H1 (cell line): ENCODE results near the gene BCAS1. TPM values are rescaled to one million over a fixed set of nuclear protein-coding genes. Genes with fewer than 3 reads are reported as not detected.

Experiments
- CTCF ChIA-PET: fragments of 300-600 bp; sonication (Branson Sonifier 250); formaldehyde crosslinking; loops from one replicate; lab custom pipeline; 2021; ENCODE audit not compliant: partially characterized antibody; lab: Charles Lee
- POLR2A ChIA-PET: fragments of 300-600 bp; sonication (Branson Sonifier 250); formaldehyde crosslinking; loops from one replicate; lab custom pipeline; 2021; ENCODE audit warnings: inconsistent platforms; ENCODE audit not compliant: partially characterized antibody; lab: Charles Lee
- DNase-seq, 2 experiments: peaks; one replicate each; pipeline versions ENCODE4 v3.0.0 to v3.0.0-alpha.2; 2010 to 2022; ENCODE audit warnings: low spot score in 2 of 2, low read depth in 1 of 2, mixed read lengths in 1 of 2
- FAIRE-seq: peaks from 2 replicates; lab custom pipeline; 2011; peaks lifted over from hg19 to GRCh38; lab: Jason Lieb, UNC
- H2AFZ ChIP-seq: 2 replicates; pipeline ENCODE4 v1.8.1; 2012; ENCODE audit warnings: low read length, inconsistent platforms
- H2AK5ac ChIP-seq: 2 replicates; pipeline ENCODE4 v1.6.1; 2013; ENCODE audit warnings: low read depth, low read length
- H2BK120ac ChIP-seq: replicated peaks from 2 replicates; pipeline ENCODE3; 2013; ENCODE audit warnings: low read depth, low read length, inconsistent platforms
- H2BK12ac ChIP-seq: 2 replicates; pipeline ENCODE4 v1.6.1; 2013; ENCODE audit warnings: low read depth, low read length
- H2BK15ac ChIP-seq: 2 replicates; pipeline ENCODE4 v1.6.1; 2013; ENCODE audit warnings: low read length
- H2BK20ac ChIP-seq: 2 replicates; pipeline ENCODE4 v1.6.1; 2013; ENCODE audit warnings: low read length
- H2BK5ac ChIP-seq: 2 replicates; pipeline ENCODE4 v1.6.1; 2013; ENCODE audit warnings: low read depth, low read length
- H3K14ac ChIP-seq: 2 replicates; pipeline ENCODE4 v1.6.1; 2013; ENCODE audit warnings: inconsistent platforms; ENCODE audit not compliant: insufficient read length
- H3K18ac ChIP-seq: 2 replicates; pipeline ENCODE4 v1.6.1; 2013; ENCODE audit warnings: low read length; ENCODE audit errors: extremely low read depth
- H3K23ac ChIP-seq: 2 replicates; pipeline ENCODE4 v1.6.1; 2013; ENCODE audit warnings: inconsistent platforms; ENCODE audit not compliant: insufficient read length
- H3K23me2 ChIP-seq: 2 replicates; pipeline ENCODE4 v1.6.1; 2013; ENCODE audit warnings: low read depth, low read length
- H3K27ac ChIP-seq: 2 replicates; pipeline ENCODE4 v1.6.1; 2011; ENCODE audit warnings: low read depth, low read length, inconsistent platforms
- H3K27me3 ChIP-seq, 4 experiments: replicated peaks in 1 of 4; 1 replicate in 1 of 4; 2 replicates in 3 of 4; pipeline versions ENCODE4 v1.6.1 to v1.8.1; 2011 to 2013; ENCODE audit warnings: low read length in 3 of 4, mild to moderate bottlenecking in 3 of 4, inconsistent platforms in 2 of 4, mixed read lengths in 2 of 4, moderate library complexity in 1 of 4; ENCODE audit not compliant: control insufficient read depth in 3 of 4, insufficient read depth in 3 of 4; ENCODE audit errors: extremely low read depth in 1 of 4
- H3K36me3 ChIP-seq, 4 experiments: 2 replicates each; pipeline versions ENCODE4 v1.6.1 to v1.8.1; 2011 to 2013; ENCODE audit warnings: mild to moderate bottlenecking in 4 of 4, low read length in 3 of 4, moderate library complexity in 2 of 4, control low read depth in 1 of 4, inconsistent platforms in 1 of 4; ENCODE audit not compliant: insufficient read depth in 4 of 4, control insufficient read depth in 2 of 4
- H3K4ac ChIP-seq: replicated peaks from 2 replicates; pipeline ENCODE3; 2013; ENCODE audit warnings: low read length, low read depth, mixed read lengths, inconsistent platforms; ENCODE audit not compliant: insufficient read length
- H3K4me1 ChIP-seq, 4 experiments: replicated peaks in 1 of 4; 1 replicate in 1 of 4; 2 replicates in 3 of 4; pipeline versions ENCODE4 v1.6.1 to v1.8.1; 2011 to 2013; ENCODE audit warnings: low read length in 3 of 4, inconsistent platforms in 2 of 4, mixed read lengths in 1 of 4; ENCODE audit not compliant: insufficient read depth in 4 of 4, control insufficient read depth in 3 of 4
- H3K4me2 ChIP-seq, 2 experiments: 2 replicates each; pipeline versions ENCODE4 v1.6.1 to v1.8.1; 2011 to 2013; ENCODE audit warnings: low read depth in 2 of 2, low read length in 2 of 2, control low read depth in 1 of 2, inconsistent platforms in 1 of 2, mild to moderate bottlenecking in 1 of 2; ENCODE audit not compliant: insufficient read depth in 1 of 2
- H3K4me3 ChIP-seq, 4 experiments: fragments of 200-600, 300-600 bp in 1 of 4; sonication (generic), shearing (Covaris generic), sonication (Bioruptor Twin) in 1 of 4; 2 replicates each; pipeline versions ENCODE4 v1.5.1 to v1.8.1; 2011 to 2016; ENCODE audit warnings: low read length in 4 of 4, low read depth in 3 of 4, control low read depth in 2 of 4, inconsistent platforms in 2 of 4, mild to moderate bottlenecking in 2 of 4, mixed read lengths in 1 of 4, moderate library complexity in 1 of 4; ENCODE audit not compliant: insufficient read depth in 2 of 4; ENCODE audit errors: extremely low read depth in 1 of 4
- H3K56ac ChIP-seq: replicated peaks from 2 replicates; pipeline ENCODE3; 2013; ENCODE audit warnings: low read depth, mild to moderate bottlenecking, mixed read lengths, low read length, inconsistent platforms; ENCODE audit not compliant: insufficient read length
- H3K79me1 ChIP-seq: 2 replicates; pipeline ENCODE4 v1.6.1; 2013; ENCODE audit warnings: low read depth, low read length, control low read depth
- H3K79me2 ChIP-seq, 2 experiments: 2 replicates each; pipeline versions ENCODE4 v1.6.1 to v1.8.1; 2012 to 2013; ENCODE audit warnings: low read length in 2 of 2, mild to moderate bottlenecking in 2 of 2, inconsistent platforms in 1 of 2; ENCODE audit not compliant: insufficient read depth in 2 of 2, control insufficient read depth in 1 of 2
- H3K9ac ChIP-seq, 4 experiments: replicated peaks in 1 of 4; 1 replicate in 1 of 4; 2 replicates in 3 of 4; pipeline versions ENCODE4 v1.6.1 to v1.8.1; 2011 to 2013; ENCODE audit warnings: low read depth in 3 of 4, low read length in 3 of 4, control low read depth in 2 of 4, mild to moderate bottlenecking in 2 of 4, moderate library complexity in 2 of 4, inconsistent platforms in 1 of 4; ENCODE audit errors: extremely low read depth in 1 of 4
- H3K9me3 ChIP-seq, 2 experiments: 2 replicates each; pipeline versions ENCODE4 v1.6.1 to v1.8.1; 2012 to 2013; ENCODE audit warnings: mild to moderate bottlenecking in 2 of 2, moderate library complexity in 2 of 2, control low read depth in 1 of 2, inconsistent platforms in 1 of 2, low read depth in 1 of 2, low read length in 1 of 2, mixed read lengths in 1 of 2; ENCODE audit not compliant: insufficient read depth in 2 of 2
- H4K20me1 ChIP-seq, 2 experiments: replicated peaks in 1 of 2; 2 replicates each; pipeline versions ENCODE3 to v1.8.1; 2011 to 2013; ENCODE audit warnings: inconsistent platforms in 2 of 2, low read length in 2 of 2, mild to moderate bottlenecking in 1 of 2; ENCODE audit not compliant: insufficient read depth in 2 of 2, control insufficient read depth in 1 of 2
- H4K5ac ChIP-seq: 2 replicates; pipeline ENCODE4 v1.6.1; 2013; ENCODE audit warnings: low read length, low read depth, mixed read lengths, inconsistent platforms; ENCODE audit not compliant: insufficient read length
- H4K8ac ChIP-seq: 2 replicates; pipeline ENCODE4 v1.8.0; 2013; ENCODE audit warnings: mild to moderate bottlenecking, moderate library complexity, low read length, inconsistent platforms; ENCODE audit not compliant: insufficient read depth; ENCODE audit errors: extremely low read depth
- H4K91ac ChIP-seq: replicated peaks from 2 replicates; pipeline ENCODE3; 2013; ENCODE audit warnings: low read length, mixed read lengths, inconsistent platforms; ENCODE audit not compliant: insufficient read length
- ASH2L ChIP-seq: fragments of 200-600, 300-600 bp; sonication (generic); IDR thresholded peaks from one replicate; pipeline ENCODE4 v1.7.1; 2017; ENCODE audit warnings: low read length
- CREB1 ChIP-seq: IDR thresholded peaks from 2 replicates; pipeline ENCODE4 v1.6.1; 2012; ENCODE audit warnings: inconsistent platforms
- EGR1 ChIP-seq: IDR thresholded peaks from 2 replicates; pipeline ENCODE4 v1.6.1; 2011; ENCODE audit warnings: low read depth, low read length, borderline replicate concordance
- JUN ChIP-seq: IDR thresholded peaks from 2 replicates; pipeline ENCODE4 v1.6.1; 2011; ENCODE audit warnings: low read depth, mild to moderate bottlenecking, improper control_type of control experiment, low read length
- JUND ChIP-seq: IDR thresholded peaks from 2 replicates; pipeline ENCODE4 v1.6.1; 2011; ENCODE audit warnings: mild to moderate bottlenecking, improper control_type of control experiment, low read length
- KDM4A ChIP-seq: IDR thresholded peaks from one replicate; pipeline ENCODE4 v1.7.1; 2012; ENCODE audit warnings: low read depth, mild to moderate bottlenecking, moderate library complexity, low read length, inconsistent platforms; ENCODE audit not compliant: severe bottlenecking
- POLR2AphosphoS5 ChIP-seq: IDR thresholded peaks from 2 replicates; pipeline ENCODE4 v1.6.1; 2011; ENCODE audit warnings: low read depth, low read length
- POU5F1 ChIP-seq: IDR thresholded peaks from 2 replicates; pipeline ENCODE4 v1.6.1; 2011; ENCODE audit warnings: low read depth, mild to moderate bottlenecking, low read length, moderate library complexity
- RAD21 ChIP-seq, 2 experiments: IDR thresholded peaks in 1 of 2; conservative IDR thresholded peaks in 1 of 2; 2 replicates each; pipeline ENCODE4 v1.6.1; 2011; ENCODE audit warnings: low read depth in 2 of 2, low read length in 2 of 2, improper control_type of control experiment in 1 of 2, inconsistent platforms in 1 of 2, mild to moderate bottlenecking in 1 of 2, moderate library complexity in 1 of 2
- RBBP5 ChIP-seq: IDR thresholded peaks from 2 replicates; pipeline ENCODE4 v1.7.1; 2012; ENCODE audit warnings: low read depth, mild to moderate bottlenecking, inconsistent platforms, low read length, moderate library complexity, borderline replicate concordance
- RXRA ChIP-seq: IDR thresholded peaks from 2 replicates; pipeline ENCODE4 v1.6.1; 2011; ENCODE audit warnings: low read depth, mild to moderate bottlenecking, low read length, moderate library complexity; ENCODE audit not compliant: insufficient read depth
- SP4 ChIP-seq: IDR thresholded peaks from 2 replicates; pipeline ENCODE4 v1.6.1; 2012; ENCODE audit warnings: low read length, inconsistent platforms
- TBP ChIP-seq: IDR thresholded peaks from 2 replicates; pipeline ENCODE4 v1.6.1; 2011; ENCODE audit warnings: low read depth, low read length, improper control_type of control experiment
- WGBS, 2 experiments: shearing (Covaris generic) in 1 of 2; methylation state at CpG; one replicate each; pipeline versions ENCODE4 v1.1.6 to v1.1.7; 2013 to 2015; ENCODE audit warnings: low lambda C conversion rate in 2 of 2, mixed read lengths in 2 of 2, inconsistent platforms in 1 of 2, low coverage in 1 of 2, missing lambda C conversion rate in 1 of 2; ENCODE audit not compliant: insufficient replicate concordance in 2 of 2, insufficient coverage in 1 of 2, insufficient read length in 1 of 2; ENCODE audit errors: extremely low coverage in 1 of 2, missing lambda C conversion rate in 1 of 2; 5-methylcytosine and 5-hydroxymethylcytosine counted together
- polyA plus RNA-seq, 7 experiments: library from polyadenylated mRNA; depleted of rRNA in 3 of 7; stranded (reverse) in 5 of 7; unstranded in 2 of 7; fragments of >200 nt in 5 of 7; fragments of 200-250 nt in 2 of 7; gene quantifications; 1 replicate in 5 of 7; 2 replicates in 1 of 7; 4 replicates in 1 of 7; pipeline versions ENCODE4 v1.2.1 to v1.2.3, GENCODE V29; 2011 to 2013; ENCODE audit warnings: missing spikeins in 2 of 7, mixed read lengths in 2 of 7
- total RNA-seq: library from RNA; stranded (reverse); fragmentation: NEBNext Ultra II Directional; extraction: Animal tissue kit (Norgen Biotek cat#: 25700); gene quantifications from 2 replicates; pipeline ENCODE4 v1.2.1, GENCODE V29; 2021

BCAS1 gene
- total and polyA plus RNA-seq, 2 of the 8 experiments (the other 6 are each of a cell fraction or from before 2014, with no cell fraction given): 0.06 to 0.19 TPM

- no peak overlapping the region for H2BK120ac ChIP-seq
These were observed 146.6 kb downstream of the BCAS1 start for GRCh38 chr20:53923566-53924369.

More at GRCh38 chr20:53923566-53924369, 146.6 kb downstream of the BCAS1 start:
- no peaks in the 10 kb centered on the region for H3K27me3 ChIP-seq
- no peaks in the 10 kb centered on the region for H3K79me1 ChIP-seq
- H2AK5ac ChIP-seq: no peak overlapping the region
- H3K23ac ChIP-seq: no peak overlapping the region
- no peaks in the 10 kb centered on the region for H3K23me2 ChIP-seq
- TF ChIP-seq TBP: no peak
- no peak for TF ChIP-seq POLR2AphosphoS5
- TF ChIP-seq RAD21 (IDR thresholded peaks at IDR 0.05 in 1 of 2, conservative IDR thresholded peaks at IDR 0.05 in 1 of 2; ENCODE audit: low read depth in 2 of 2, low read length in 2 of 2): no peak
- no peak for TF ChIP-seq RBBP5
- TF ChIP-seq CREB1: no peak
- no peak for TF ChIP-seq SP4
- TF ChIP-seq JUND: no peak
- TF ChIP-seq ASH2L: no peak
- TF ChIP-seq JUN: no peak
- TF ChIP-seq EGR1: no peak
- TF ChIP-seq POU5F1: no peak
- no peak for TF ChIP-seq KDM4A
- TF ChIP-seq RXRA: no peak
- H3K9me3 ChIP-seq: no peaks in the 10 kb centered on the region
- no peak overlapping the region for H2BK5ac ChIP-seq
- H3K4me3 ChIP-seq: no peak overlapping the region
- H4K91ac ChIP-seq: no peak overlapping the region
- H3K4me2 ChIP-seq: no peak overlapping the region
- no peak overlapping the region for H3K56ac ChIP-seq
- CTCF ChIA-PET: interaction anchor here (1.2 to 1.8 kb wide), 2 partner anchors 13 to 15 kb away, joined by 3 to 4 read pairs; no protein-coding TSS in a partner anchor
- no peak overlapping the region for H4K8ac ChIP-seq
- H3K36me3 ChIP-seq: no peaks in the 10 kb centered on the region
- no peak overlapping the region for H2BK12ac ChIP-seq
- no peaks in the 10 kb centered on the region for H3K79me2 ChIP-seq
- WGBS, 2 experiments: 88% methylated on average over 7 of the region's 7 CpGs; no CpG with 5 or more reads in 1 of the 2 experiments
- H3K4ac ChIP-seq: no peak overlapping the region
- H3K27ac ChIP-seq: no peak overlapping the region
- FAIRE-seq (no peak), DNase-seq (no peak)
- H3K14ac ChIP-seq: no peak overlapping the region
- no peak overlapping the region for H4K5ac ChIP-seq
- H3K4me1 ChIP-seq: peaks cover 3 to 14% (median 6%) of the 10 kb centered on the region in 4 experiments; a peak in 6 of 7 replicates
- POLR2A ChIA-PET: interaction anchor here (0.6 to 1.2 kb wide), 2 partner anchors 11 to 298 kb away, joined by 3 to 4 read pairs; no protein-coding TSS in a partner anchor
- H2AFZ ChIP-seq: peak overlapping the region; percentile 7; the same call in 1 of the 2 replicates
- H3K9ac ChIP-seq: no peak overlapping the region
- no peak overlapping the region for H2BK15ac ChIP-seq
- no peak overlapping the region for H3K18ac ChIP-seq
- H4K20me1 ChIP-seq: no peaks in the 10 kb centered on the region
- H2BK20ac ChIP-seq: no peak overlapping the region
